Adrenal gland (tissue), 5 donors: ENCODE measurements around the gene IL33.

ENCODE experiments used
- CTCF ChIP-seq, 6 experiments: fragments of 450-650 bp in 4 of 6; fragments of 200-600 bp in 2 of 6; sonication (generic) in 1 of 6; IDR thresholded peaks; 1 replicate in 5 of 6; 2 replicates in 1 of 6; pipeline versions ENCODE4 v1.5.1 to v1.8.0; 2016 to 2021; ENCODE audit warnings: antibody characterized with exemption in 6 of 6, mild to moderate bottlenecking in 2 of 6, moderate library complexity in 1 of 6
- POLR2A ChIP-seq, 2 donors: fragments of 450-650 bp; IDR thresholded peaks; one replicate each; pipeline ENCODE4 v1.6.1; 2017; ENCODE audit warnings: antibody characterized with exemption in 2 of 2, mild to moderate bottlenecking in 2 of 2, moderate library complexity in 1 of 2
- donor health status: DM: no; HTN: no; CAD: no.

GRCh38 chr9:6226696-6227095 lies 11.1 kb downstream of the IL33 start:
- TF ChIP-seq CTCF (IDR thresholded peaks at IDR 0.05) (no peak), POLR2A (IDR thresholded peaks at IDR 0.05) (no peak)
